Measurements from ENCODE around the gene TMEM120A.

DNA sequence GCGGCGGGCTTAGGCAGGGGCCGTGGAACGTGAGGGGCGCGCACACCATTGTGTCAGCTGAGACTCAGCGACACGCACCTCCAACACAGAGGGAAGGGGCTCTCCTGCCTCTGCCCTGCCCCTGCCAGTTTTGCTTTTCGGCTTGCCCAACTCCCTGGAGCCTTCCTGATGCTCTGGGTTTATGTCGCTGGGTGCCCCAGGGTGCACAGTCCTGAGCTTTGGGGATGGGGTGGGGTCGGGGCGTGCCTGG, 13.3 kb downstream of the TMEM120A start:
- TF ChIP-seq, protein P1, sequence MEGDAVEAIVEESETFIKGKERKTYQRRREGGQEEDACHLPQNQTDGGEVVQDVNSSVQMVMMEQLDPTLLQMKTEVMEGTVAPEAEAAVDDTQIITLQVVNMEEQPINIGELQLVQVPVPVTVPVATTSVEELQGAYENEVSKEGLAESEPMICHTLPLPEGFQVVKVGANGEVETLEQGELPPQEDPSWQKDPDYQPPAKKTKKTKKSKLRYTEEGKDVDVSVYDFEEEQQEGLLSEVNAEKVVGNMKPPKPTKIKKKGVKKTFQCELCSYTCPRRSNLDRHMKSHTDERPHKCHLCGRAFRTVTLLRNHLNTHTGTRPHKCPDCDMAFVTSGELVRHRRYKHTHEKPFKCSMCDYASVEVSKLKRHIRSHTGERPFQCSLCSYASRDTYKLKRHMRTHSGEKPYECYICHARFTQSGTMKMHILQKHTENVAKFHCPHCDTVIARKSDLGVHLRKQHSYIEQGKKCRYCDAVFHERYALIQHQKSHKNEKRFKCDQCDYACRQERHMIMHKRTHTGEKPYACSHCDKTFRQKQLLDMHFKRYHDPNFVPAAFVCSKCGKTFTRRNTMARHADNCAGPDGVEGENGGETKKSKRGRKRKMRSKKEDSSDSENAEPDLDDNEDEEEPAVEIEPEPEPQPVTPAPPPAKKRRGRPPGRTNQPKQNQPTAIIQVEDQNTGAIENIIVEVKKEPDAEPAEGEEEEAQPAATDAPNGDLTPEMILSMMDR (IDR thresholded peaks at IDR 0.05), result no peak
- TF ChIP-seq, protein P2, sequence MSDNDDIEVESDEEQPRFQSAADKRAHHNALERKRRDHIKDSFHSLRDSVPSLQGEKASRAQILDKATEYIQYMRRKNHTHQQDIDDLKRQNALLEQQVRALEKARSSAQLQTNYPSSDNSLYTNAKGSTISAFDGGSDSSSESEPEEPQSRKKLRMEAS (IDR thresholded peaks at IDR 0.05; ENCODE audit: low read depth), result no peak
- TF ChIP-seq FOXM1 (IDR thresholded peaks at IDR 0.05; ENCODE audit: low read depth) (no peak), EP300 (IDR thresholded peaks at IDR 0.05; ENCODE audit: borderline replicate concordance in 1 of 2, low read depth in 1 of 2, low read length in 1 of 2) (no peak), TAF1 (IDR thresholded peaks at IDR 0.05; ENCODE audit: borderline replicate concordance, low read depth, low read length) (no peak), RCOR1 (IDR thresholded peaks at IDR 0.05; ENCODE audit: low read length) (no peak), TEAD4 (IDR thresholded peaks at IDR 0.05; ENCODE audit: borderline replicate concordance, insufficient read depth) (no peak), TCF12 (IDR thresholded peaks at IDR 0.05) (no peak)
- TF ChIP-seq, protein P3, sequence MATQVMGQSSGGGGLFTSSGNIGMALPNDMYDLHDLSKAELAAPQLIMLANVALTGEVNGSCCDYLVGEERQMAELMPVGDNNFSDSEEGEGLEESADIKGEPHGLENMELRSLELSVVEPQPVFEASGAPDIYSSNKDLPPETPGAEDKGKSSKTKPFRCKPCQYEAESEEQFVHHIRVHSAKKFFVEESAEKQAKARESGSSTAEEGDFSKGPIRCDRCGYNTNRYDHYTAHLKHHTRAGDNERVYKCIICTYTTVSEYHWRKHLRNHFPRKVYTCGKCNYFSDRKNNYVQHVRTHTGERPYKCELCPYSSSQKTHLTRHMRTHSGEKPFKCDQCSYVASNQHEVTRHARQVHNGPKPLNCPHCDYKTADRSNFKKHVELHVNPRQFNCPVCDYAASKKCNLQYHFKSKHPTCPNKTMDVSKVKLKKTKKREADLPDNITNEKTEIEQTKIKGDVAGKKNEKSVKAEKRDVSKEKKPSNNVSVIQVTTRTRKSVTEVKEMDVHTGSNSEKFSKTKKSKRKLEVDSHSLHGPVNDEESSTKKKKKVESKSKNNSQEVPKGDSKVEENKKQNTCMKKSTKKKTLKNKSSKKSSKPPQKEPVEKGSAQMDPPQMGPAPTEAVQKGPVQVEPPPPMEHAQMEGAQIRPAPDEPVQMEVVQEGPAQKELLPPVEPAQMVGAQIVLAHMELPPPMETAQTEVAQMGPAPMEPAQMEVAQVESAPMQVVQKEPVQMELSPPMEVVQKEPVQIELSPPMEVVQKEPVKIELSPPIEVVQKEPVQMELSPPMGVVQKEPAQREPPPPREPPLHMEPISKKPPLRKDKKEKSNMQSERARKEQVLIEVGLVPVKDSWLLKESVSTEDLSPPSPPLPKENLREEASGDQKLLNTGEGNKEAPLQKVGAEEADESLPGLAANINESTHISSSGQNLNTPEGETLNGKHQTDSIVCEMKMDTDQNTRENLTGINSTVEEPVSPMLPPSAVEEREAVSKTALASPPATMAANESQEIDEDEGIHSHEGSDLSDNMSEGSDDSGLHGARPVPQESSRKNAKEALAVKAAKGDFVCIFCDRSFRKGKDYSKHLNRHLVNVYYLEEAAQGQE (IDR thresholded peaks at IDR 0.05; ENCODE audit: low read depth, low read length), result no peak

Data from SK-N-SH (cell line).